H1 (cell line): ENCODE data around the gene CIC. TPM values are rescaled to one million over a fixed set of nuclear protein-coding genes. Genes with fewer than 3 reads are reported as not detected.

Experiments
- BCL11A ChIP-seq, 2 experiments: IDR thresholded peaks; one replicate each; pipeline ENCODE4 v1.6.1; 2011; ENCODE audit warnings: low read depth in 2 of 2, low read length in 2 of 2, mild to moderate bottlenecking in 2 of 2
- SIN3A ChIP-seq, 2 experiments: IDR thresholded peaks in 1 of 2; conservative IDR thresholded peaks in 1 of 2; 2 replicates each; pipeline ENCODE4 v1.6.1; 2011 to 2012; ENCODE audit warnings: low read length in 2 of 2, improper control_type of control experiment in 1 of 2, low read depth in 1 of 2, mild to moderate bottlenecking in 1 of 2
- SIRT6 ChIP-seq: IDR thresholded peaks from one replicate; pipeline ENCODE4 v1.7.1; 2012; ENCODE audit warnings: low read length, inconsistent platforms
- TBP ChIP-seq: IDR thresholded peaks from 2 replicates; pipeline ENCODE4 v1.6.1; 2011; ENCODE audit warnings: low read depth, low read length, improper control_type of control experiment
- polyA plus RNA-seq, 7 experiments: library from polyadenylated mRNA; depleted of rRNA in 3 of 7; stranded (reverse) in 5 of 7; unstranded in 2 of 7; fragments of >200 nt in 5 of 7; fragments of 200-250 nt in 2 of 7; gene quantifications; 1 replicate in 5 of 7; 2 replicates in 1 of 7; 4 replicates in 1 of 7; pipeline versions ENCODE4 v1.2.1 to v1.2.3, GENCODE V29; 2011 to 2013; ENCODE audit warnings: missing spikeins in 2 of 7, mixed read lengths in 2 of 7
- total RNA-seq: library from RNA; stranded (reverse); fragmentation: NEBNext Ultra II Directional; extraction: Animal tissue kit (Norgen Biotek cat#: 25700); gene quantifications from 2 replicates; pipeline ENCODE4 v1.2.1, GENCODE V29; 2021

Gene CIC
- total and polyA plus RNA-seq, 2 of the 8 experiments (the other 6 are each of a cell fraction or from before 2014, with no cell fraction given): 13.2 to 43.6 TPM

DNA sequence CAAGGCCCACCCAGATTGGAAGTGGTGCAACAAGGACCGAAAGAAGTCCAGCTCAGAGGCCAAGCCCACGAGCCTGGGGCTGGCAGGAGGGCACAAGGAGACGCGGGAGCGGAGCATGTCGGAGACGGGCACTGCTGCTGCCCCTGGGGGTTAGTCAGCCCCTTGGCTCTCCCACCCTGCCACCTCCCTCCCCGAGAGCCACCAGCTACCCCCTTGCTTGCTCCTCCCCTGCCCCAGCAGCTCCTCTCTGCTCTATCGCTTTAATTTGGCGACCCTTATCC is 18.7 kb downstream of the CIC start (continued):
- TF ChIP-seq SIN3A (conservative IDR thresholded peaks at IDR 0.05 in 1 of 2, IDR thresholded peaks at IDR 0.05 in 1 of 2; ENCODE audit: low read depth in 1 of 2, low read length in 2 of 2) (no peak), SIRT6 (no peak), BCL11A (IDR thresholded peaks at IDR 0.05; ENCODE audit: low read depth in 2 of 2, low read length in 2 of 2) (no peak), TBP (no peak)
